H1 (cell line): ENCODE measurements around the gene ITPK1. TPM values are rescaled to one million over a fixed set of nuclear protein-coding genes. Genes with fewer than 3 reads are reported as not detected.

Experiments used
- CTCF ChIA-PET: fragments of 300-600 bp; sonication (Branson Sonifier 250); formaldehyde crosslinking; loops from one replicate; lab custom pipeline; 2021; ENCODE audit not compliant: partially characterized antibody; lab: Charles Lee
- POLR2A ChIA-PET: fragments of 300-600 bp; sonication (Branson Sonifier 250); formaldehyde crosslinking; loops from one replicate; lab custom pipeline; 2021; ENCODE audit warnings: inconsistent platforms; ENCODE audit not compliant: partially characterized antibody; lab: Charles Lee
- DNase-seq, 2 experiments: peaks; one replicate each; pipeline versions ENCODE4 v3.0.0 to v3.0.0-alpha.2; 2010 to 2022; ENCODE audit warnings: low spot score in 2 of 2, low read depth in 1 of 2, mixed read lengths in 1 of 2
- FAIRE-seq: peaks from 2 replicates; lab custom pipeline; 2011; peaks lifted over from hg19 to GRCh38; lab: Jason Lieb, UNC
- H2AFZ ChIP-seq: 2 replicates; pipeline ENCODE4 v1.8.1; 2012; ENCODE audit warnings: low read length, inconsistent platforms
- H2AK5ac ChIP-seq: 2 replicates; pipeline ENCODE4 v1.6.1; 2013; ENCODE audit warnings: low read depth, low read length
- H2BK120ac ChIP-seq: replicated peaks from 2 replicates; pipeline ENCODE3; 2013; ENCODE audit warnings: low read depth, low read length, inconsistent platforms
- H2BK12ac ChIP-seq: 2 replicates; pipeline ENCODE4 v1.6.1; 2013; ENCODE audit warnings: low read depth, low read length
- H2BK15ac ChIP-seq: 2 replicates; pipeline ENCODE4 v1.6.1; 2013; ENCODE audit warnings: low read length
- H2BK20ac ChIP-seq: 2 replicates; pipeline ENCODE4 v1.6.1; 2013; ENCODE audit warnings: low read length
- H2BK5ac ChIP-seq: 2 replicates; pipeline ENCODE4 v1.6.1; 2013; ENCODE audit warnings: low read depth, low read length
- H3K14ac ChIP-seq: 2 replicates; pipeline ENCODE4 v1.6.1; 2013; ENCODE audit warnings: inconsistent platforms; ENCODE audit not compliant: insufficient read length
- H3K18ac ChIP-seq: 2 replicates; pipeline ENCODE4 v1.6.1; 2013; ENCODE audit warnings: low read length; ENCODE audit errors: extremely low read depth
- H3K23ac ChIP-seq: 2 replicates; pipeline ENCODE4 v1.6.1; 2013; ENCODE audit warnings: inconsistent platforms; ENCODE audit not compliant: insufficient read length
- H3K23me2 ChIP-seq: 2 replicates; pipeline ENCODE4 v1.6.1; 2013; ENCODE audit warnings: low read depth, low read length
- H3K27ac ChIP-seq: 2 replicates; pipeline ENCODE4 v1.6.1; 2011; ENCODE audit warnings: low read depth, low read length, inconsistent platforms
- H3K27me3 ChIP-seq, 4 experiments: replicated peaks in 1 of 4; 1 replicate in 1 of 4; 2 replicates in 3 of 4; pipeline versions ENCODE4 v1.6.1 to v1.8.1; 2011 to 2013; ENCODE audit warnings: low read length in 3 of 4, mild to moderate bottlenecking in 3 of 4, inconsistent platforms in 2 of 4, mixed read lengths in 2 of 4, moderate library complexity in 1 of 4; ENCODE audit not compliant: control insufficient read depth in 3 of 4, insufficient read depth in 3 of 4; ENCODE audit errors: extremely low read depth in 1 of 4
- H3K36me3 ChIP-seq, 4 experiments: 2 replicates each; pipeline versions ENCODE4 v1.6.1 to v1.8.1; 2011 to 2013; ENCODE audit warnings: mild to moderate bottlenecking in 4 of 4, low read length in 3 of 4, moderate library complexity in 2 of 4, control low read depth in 1 of 4, inconsistent platforms in 1 of 4; ENCODE audit not compliant: insufficient read depth in 4 of 4, control insufficient read depth in 2 of 4
- H3K4ac ChIP-seq: replicated peaks from 2 replicates; pipeline ENCODE3; 2013; ENCODE audit warnings: low read length, low read depth, mixed read lengths, inconsistent platforms; ENCODE audit not compliant: insufficient read length
- H3K4me1 ChIP-seq, 4 experiments: replicated peaks in 1 of 4; 1 replicate in 1 of 4; 2 replicates in 3 of 4; pipeline versions ENCODE4 v1.6.1 to v1.8.1; 2011 to 2013; ENCODE audit warnings: low read length in 3 of 4, inconsistent platforms in 2 of 4, mixed read lengths in 1 of 4; ENCODE audit not compliant: insufficient read depth in 4 of 4, control insufficient read depth in 3 of 4
- H3K4me2 ChIP-seq, 2 experiments: 2 replicates each; pipeline versions ENCODE4 v1.6.1 to v1.8.1; 2011 to 2013; ENCODE audit warnings: low read depth in 2 of 2, low read length in 2 of 2, control low read depth in 1 of 2, inconsistent platforms in 1 of 2, mild to moderate bottlenecking in 1 of 2; ENCODE audit not compliant: insufficient read depth in 1 of 2
- H3K4me3 ChIP-seq, 4 experiments: fragments of 200-600, 300-600 bp in 1 of 4; sonication (generic), shearing (Covaris generic), sonication (Bioruptor Twin) in 1 of 4; 2 replicates each; pipeline versions ENCODE4 v1.5.1 to v1.8.1; 2011 to 2016; ENCODE audit warnings: low read length in 4 of 4, low read depth in 3 of 4, control low read depth in 2 of 4, inconsistent platforms in 2 of 4, mild to moderate bottlenecking in 2 of 4, mixed read lengths in 1 of 4, moderate library complexity in 1 of 4; ENCODE audit not compliant: insufficient read depth in 2 of 4; ENCODE audit errors: extremely low read depth in 1 of 4
- H3K56ac ChIP-seq: replicated peaks from 2 replicates; pipeline ENCODE3; 2013; ENCODE audit warnings: low read depth, mild to moderate bottlenecking, mixed read lengths, low read length, inconsistent platforms; ENCODE audit not compliant: insufficient read length
- H3K79me1 ChIP-seq: 2 replicates; pipeline ENCODE4 v1.6.1; 2013; ENCODE audit warnings: low read depth, low read length, control low read depth
- H3K79me2 ChIP-seq, 2 experiments: 2 replicates each; pipeline versions ENCODE4 v1.6.1 to v1.8.1; 2012 to 2013; ENCODE audit warnings: low read length in 2 of 2, mild to moderate bottlenecking in 2 of 2, inconsistent platforms in 1 of 2; ENCODE audit not compliant: insufficient read depth in 2 of 2, control insufficient read depth in 1 of 2
- H3K9ac ChIP-seq, 4 experiments: replicated peaks in 1 of 4; 1 replicate in 1 of 4; 2 replicates in 3 of 4; pipeline versions ENCODE4 v1.6.1 to v1.8.1; 2011 to 2013; ENCODE audit warnings: low read depth in 3 of 4, low read length in 3 of 4, control low read depth in 2 of 4, mild to moderate bottlenecking in 2 of 4, moderate library complexity in 2 of 4, inconsistent platforms in 1 of 4; ENCODE audit errors: extremely low read depth in 1 of 4
- H3K9me3 ChIP-seq, 2 experiments: 2 replicates each; pipeline versions ENCODE4 v1.6.1 to v1.8.1; 2012 to 2013; ENCODE audit warnings: mild to moderate bottlenecking in 2 of 2, moderate library complexity in 2 of 2, control low read depth in 1 of 2, inconsistent platforms in 1 of 2, low read depth in 1 of 2, low read length in 1 of 2, mixed read lengths in 1 of 2; ENCODE audit not compliant: insufficient read depth in 2 of 2
- H4K20me1 ChIP-seq, 2 experiments: replicated peaks in 1 of 2; 2 replicates each; pipeline versions ENCODE3 to v1.8.1; 2011 to 2013; ENCODE audit warnings: inconsistent platforms in 2 of 2, low read length in 2 of 2, mild to moderate bottlenecking in 1 of 2; ENCODE audit not compliant: insufficient read depth in 2 of 2, control insufficient read depth in 1 of 2
- H4K5ac ChIP-seq: 2 replicates; pipeline ENCODE4 v1.6.1; 2013; ENCODE audit warnings: low read length, low read depth, mixed read lengths, inconsistent platforms; ENCODE audit not compliant: insufficient read length
- H4K8ac ChIP-seq: 2 replicates; pipeline ENCODE4 v1.8.0; 2013; ENCODE audit warnings: mild to moderate bottlenecking, moderate library complexity, low read length, inconsistent platforms; ENCODE audit not compliant: insufficient read depth; ENCODE audit errors: extremely low read depth
- H4K91ac ChIP-seq: replicated peaks from 2 replicates; pipeline ENCODE3; 2013; ENCODE audit warnings: low read length, mixed read lengths, inconsistent platforms; ENCODE audit not compliant: insufficient read length
- CBX8 ChIP-seq: fragments of 300-800, 300-1000 bp; sonication (generic); IDR thresholded peaks from 2 replicates; pipeline ENCODE4 v1.7.1; 2016; ENCODE audit warnings: low read depth, low read length, borderline replicate concordance
- CHD2 ChIP-seq: IDR thresholded peaks from 2 replicates; pipeline ENCODE4 v1.6.1; 2012; ENCODE audit warnings: low read length, improper control_type of control experiment
- EZH2 ChIP-seq: fragments of 200-600 bp; sonication (generic); IDR thresholded peaks from 2 replicates; pipeline ENCODE4 v1.7.1; 2012; ENCODE audit warnings: low read depth, mild to moderate bottlenecking, moderate library complexity, low read length, inconsistent platforms; ENCODE audit not compliant: severe bottlenecking
- GABPA ChIP-seq: IDR thresholded peaks from 2 replicates; pipeline ENCODE4 v1.6.1; 2011; ENCODE audit warnings: mild to moderate bottlenecking, low read length, moderate library complexity, borderline replicate concordance; ENCODE audit not compliant: insufficient read depth
- KDM5A ChIP-seq: fragments of 200-600 bp; IDR thresholded peaks from 2 replicates; pipeline ENCODE4 v1.7.1; 2012; ENCODE audit warnings: mild to moderate bottlenecking, low read length, inconsistent platforms, mixed read lengths
- NANOG ChIP-seq: IDR thresholded peaks from 2 replicates; pipeline ENCODE4 v1.6.1; 2011; ENCODE audit warnings: low read length, low read depth, mild to moderate bottlenecking, inconsistent platforms; ENCODE audit not compliant: insufficient read depth, poor library complexity, severe bottlenecking
- RAD21 ChIP-seq, 2 experiments: IDR thresholded peaks in 1 of 2; conservative IDR thresholded peaks in 1 of 2; 2 replicates each; pipeline ENCODE4 v1.6.1; 2011; ENCODE audit warnings: low read depth in 2 of 2, low read length in 2 of 2, improper control_type of control experiment in 1 of 2, inconsistent platforms in 1 of 2, mild to moderate bottlenecking in 1 of 2, moderate library complexity in 1 of 2
- SIX5 ChIP-seq: IDR thresholded peaks from 2 replicates; pipeline ENCODE4 v1.6.1; 2011; ENCODE audit warnings: mild to moderate bottlenecking, low read depth, low read length
- SP4 ChIP-seq: IDR thresholded peaks from 2 replicates; pipeline ENCODE4 v1.6.1; 2012; ENCODE audit warnings: low read length, inconsistent platforms
- SUZ12 ChIP-seq: fragments of 200-600 bp; sonication (generic); IDR thresholded peaks from 2 replicates; pipeline ENCODE4 v1.6.1; 2012; ENCODE audit warnings: mild to moderate bottlenecking, inconsistent platforms, low read length, moderate library complexity, mixed read lengths
- WGBS, 2 experiments: shearing (Covaris generic) in 1 of 2; methylation state at CpG; one replicate each; pipeline versions ENCODE4 v1.1.6 to v1.1.7; 2013 to 2015; ENCODE audit warnings: low lambda C conversion rate in 2 of 2, mixed read lengths in 2 of 2, inconsistent platforms in 1 of 2, low coverage in 1 of 2, missing lambda C conversion rate in 1 of 2; ENCODE audit not compliant: insufficient replicate concordance in 2 of 2, insufficient coverage in 1 of 2, insufficient read length in 1 of 2; ENCODE audit errors: extremely low coverage in 1 of 2, missing lambda C conversion rate in 1 of 2; 5-methylcytosine and 5-hydroxymethylcytosine counted together
- polyA plus RNA-seq, 7 experiments: library from polyadenylated mRNA; depleted of rRNA in 3 of 7; stranded (reverse) in 5 of 7; unstranded in 2 of 7; fragments of >200 nt in 5 of 7; fragments of 200-250 nt in 2 of 7; gene quantifications; 1 replicate in 5 of 7; 2 replicates in 1 of 7; 4 replicates in 1 of 7; pipeline versions ENCODE4 v1.2.1 to v1.2.3, GENCODE V29; 2011 to 2013; ENCODE audit warnings: missing spikeins in 2 of 7, mixed read lengths in 2 of 7
- total RNA-seq: library from RNA; stranded (reverse); fragmentation: NEBNext Ultra II Directional; extraction: Animal tissue kit (Norgen Biotek cat#: 25700); gene quantifications from 2 replicates; pipeline ENCODE4 v1.2.1, GENCODE V29; 2021
- TF ChIP-seq, protein P1 (sequence below), 3 experiments: IDR thresholded peaks; 1 replicate in 2 of 3; 2 replicates in 1 of 3; pipeline versions ENCODE4 v1.5.1 to v1.6.1; 2011; ENCODE audit warnings: low read length in 3 of 3, mild to moderate bottlenecking in 3 of 3, inconsistent platforms in 2 of 3, low read depth in 1 of 3, moderate library complexity in 1 of 3; ENCODE audit not compliant: insufficient read depth in 1 of 3; ENCODE audit errors: control extremely low read depth in 1 of 3

Gene ITPK1
- total and polyA plus RNA-seq, 2 of the 8 experiments (the other 6 are each of a cell fraction or from before 2014, with no cell fraction given) = 108 to 143 TPM

DNA sequence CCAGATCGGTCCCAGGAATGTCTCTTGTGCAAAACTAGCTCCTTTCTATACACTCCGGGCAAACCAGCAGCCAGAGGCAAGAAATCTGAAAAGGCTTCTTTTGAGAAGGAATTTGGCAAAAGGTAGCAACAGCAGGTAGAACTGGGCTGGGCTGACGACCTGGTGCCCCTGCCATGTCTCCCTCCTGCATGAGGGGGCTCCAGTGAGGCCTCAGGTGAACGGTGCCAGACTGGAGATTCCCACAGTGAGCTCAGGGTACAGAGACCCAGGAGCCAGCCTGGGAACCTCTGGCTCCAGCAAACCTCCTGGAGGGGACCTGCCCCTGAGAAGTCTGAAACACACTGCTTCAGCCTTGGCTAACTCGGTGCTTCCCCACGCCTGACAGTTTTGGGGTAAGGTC, 10.8 kb downstream of the ITPK1 start:
- POLR2A ChIA-PET = interaction anchor here (1.2 to 2.2 kb wide), 3 partner anchors 9 to 76 kb away, joined by 3 to 7 read pairs (median 5); no protein-coding TSS in a partner anchor
- Histone ChIP-seq H2BK15ac (no peak overlapping the region), H2BK20ac (no peak overlapping the region), H3K27me3 (no peaks in the 10 kb centered on the region), H3K4ac (no peak overlapping the region)
- TF ChIP-seq CHD2 = no peak
- TF ChIP-seq CBX8 = no peak
- TF ChIP-seq SUZ12 = no peak
- TF ChIP-seq GABPA = no peak
- TF ChIP-seq, protein P1, sequence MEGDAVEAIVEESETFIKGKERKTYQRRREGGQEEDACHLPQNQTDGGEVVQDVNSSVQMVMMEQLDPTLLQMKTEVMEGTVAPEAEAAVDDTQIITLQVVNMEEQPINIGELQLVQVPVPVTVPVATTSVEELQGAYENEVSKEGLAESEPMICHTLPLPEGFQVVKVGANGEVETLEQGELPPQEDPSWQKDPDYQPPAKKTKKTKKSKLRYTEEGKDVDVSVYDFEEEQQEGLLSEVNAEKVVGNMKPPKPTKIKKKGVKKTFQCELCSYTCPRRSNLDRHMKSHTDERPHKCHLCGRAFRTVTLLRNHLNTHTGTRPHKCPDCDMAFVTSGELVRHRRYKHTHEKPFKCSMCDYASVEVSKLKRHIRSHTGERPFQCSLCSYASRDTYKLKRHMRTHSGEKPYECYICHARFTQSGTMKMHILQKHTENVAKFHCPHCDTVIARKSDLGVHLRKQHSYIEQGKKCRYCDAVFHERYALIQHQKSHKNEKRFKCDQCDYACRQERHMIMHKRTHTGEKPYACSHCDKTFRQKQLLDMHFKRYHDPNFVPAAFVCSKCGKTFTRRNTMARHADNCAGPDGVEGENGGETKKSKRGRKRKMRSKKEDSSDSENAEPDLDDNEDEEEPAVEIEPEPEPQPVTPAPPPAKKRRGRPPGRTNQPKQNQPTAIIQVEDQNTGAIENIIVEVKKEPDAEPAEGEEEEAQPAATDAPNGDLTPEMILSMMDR (IDR thresholded peaks at IDR 0.05; ENCODE audit: control extremely low read depth in 1 of 3, insufficient read depth in 1 of 3, low read depth in 1 of 3, low read length in 3 of 3) = peak; percentile 40 to 72 (median 67)
- TF ChIP-seq SP4 = no peak
- TF ChIP-seq KDM5A = no peak
- no peak for TF ChIP-seq EZH2
- peak; percentile 28 to 55 for TF ChIP-seq RAD21 (IDR thresholded peaks at IDR 0.05 in 1 of 2, conservative IDR thresholded peaks at IDR 0.05 in 1 of 2; ENCODE audit: low read depth in 2 of 2, low read length in 2 of 2)
- no peak for TF ChIP-seq SIX5
- no peak for TF ChIP-seq NANOG
- TF ChIP-seq, all 59 proteins: peak for 2
- Histone ChIP-seq H2AK5ac (no peak overlapping the region), H2BK5ac (no peak overlapping the region), H4K8ac (peak overlapping the region; percentile 14; the same call in 1 of the 2 replicates), H2BK120ac (no peak overlapping the region), H3K9me3 (no peaks in the 10 kb centered on the region), H2AFZ (no peak overlapping the region), H3K4me2 (no peak overlapping the region), H3K4me1 (peaks cover 8 to 20% (median 13%) of the 10 kb centered on the region in 4 experiments), H3K79me1 (peaks cover 13% of the 10 kb centered on the region), H4K20me1 (peaks cover 15 to 41% of the 10 kb centered on the region in 2 experiments), H3K9ac (no peak overlapping the region), H3K14ac (no peak overlapping the region), H3K23ac (no peak overlapping the region), H2BK12ac (no peak overlapping the region), H3K27ac (no peak overlapping the region), H3K4me3 (no peak overlapping the region), H4K91ac (no peak overlapping the region), H3K23me2 (no peaks in the 10 kb centered on the region), H3K56ac (no peak overlapping the region), H3K36me3 (no peaks in the 10 kb centered on the region), H4K5ac (no peak overlapping the region), H3K18ac (no peak overlapping the region), H3K79me2 (peaks cover 8 to 95% of the 10 kb centered on the region in 2 experiments; a peak in 3 of 4 replicates)
- FAIRE-seq (no peak), DNase-seq (no peak)
- WGBS, 2 experiments = 65% methylated on average over 6 of the region's 6 CpGs; no CpG with 5 or more reads in 1 of the 2 experiments
- CTCF ChIA-PET = interaction anchor here (0.6 to 13.8 kb wide), 39 partner anchors 8 to 353 kb away, joined by 3 to 128 read pairs (median 4); no protein-coding TSS in a partner anchor
